GM18951 (cell line): ENCODE measurements around the gene GRPEL1.

ENCODE experiments used
- POLR2A ChIP-seq: IDR thresholded peaks from 4 replicates; pipeline ENCODE4 v1.6.1; 2011; ENCODE audit warnings: mild to moderate bottlenecking; ENCODE audit not compliant: insufficient read length, insufficient read depth; ENCODE audit errors: extremely low read depth
- in situ Hi-C: fragments of 300-500 bp; cut with MboI; formaldehyde crosslinking; loops from one replicate; pipeline ENCODE4 v1.12.0; 2022; ENCODE audit warnings: low sequenced_read_pairs, mixed read lengths, inconsistent platforms; ENCODE audit not compliant: unreplicated experiment

GRPEL1 gene

DNA sequence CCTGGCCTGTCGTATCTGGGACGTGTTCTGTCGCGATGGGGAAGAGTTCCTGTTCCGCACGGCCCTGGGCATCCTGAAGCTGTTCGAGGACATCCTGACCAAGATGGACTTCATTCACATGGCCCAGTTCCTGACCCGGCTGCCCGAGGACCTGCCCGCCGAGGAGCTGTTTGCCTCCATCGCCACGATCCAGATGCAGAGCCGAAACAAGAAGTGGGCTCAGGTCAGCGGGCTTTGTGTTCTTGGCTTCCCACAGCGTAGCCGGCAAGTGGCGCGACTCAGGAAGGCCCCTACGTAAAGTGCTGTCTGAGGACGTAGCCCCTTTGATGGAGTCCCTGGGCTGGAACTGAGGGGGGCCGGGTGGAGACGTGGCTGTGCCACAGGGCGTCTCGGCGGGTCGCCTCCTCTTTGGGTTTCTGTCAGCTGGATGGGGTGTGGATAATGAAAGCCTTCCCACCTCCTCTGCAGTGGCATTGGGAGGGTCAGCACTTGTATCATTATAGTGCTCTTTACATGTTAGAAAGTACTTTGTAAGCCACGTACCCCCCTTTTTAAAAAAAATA, 42.7 kb downstream of the GRPEL1 start:
- TF ChIP-seq POLR2A, result no peak
- in situ Hi-C loops, result no loop called here

GRCh38 chr4:7024336-7024890, 43.5 kb downstream of the GRPEL1 start:
- TF ChIP-seq POLR2A, result no peak
- in situ Hi-C loops, result no loop called here

GRCh38 chr4:7023901-7024300, 44.0 kb downstream of the GRPEL1 start:
- no peak for TF ChIP-seq POLR2A
- in situ Hi-C loops, result no loop called here

DNA sequence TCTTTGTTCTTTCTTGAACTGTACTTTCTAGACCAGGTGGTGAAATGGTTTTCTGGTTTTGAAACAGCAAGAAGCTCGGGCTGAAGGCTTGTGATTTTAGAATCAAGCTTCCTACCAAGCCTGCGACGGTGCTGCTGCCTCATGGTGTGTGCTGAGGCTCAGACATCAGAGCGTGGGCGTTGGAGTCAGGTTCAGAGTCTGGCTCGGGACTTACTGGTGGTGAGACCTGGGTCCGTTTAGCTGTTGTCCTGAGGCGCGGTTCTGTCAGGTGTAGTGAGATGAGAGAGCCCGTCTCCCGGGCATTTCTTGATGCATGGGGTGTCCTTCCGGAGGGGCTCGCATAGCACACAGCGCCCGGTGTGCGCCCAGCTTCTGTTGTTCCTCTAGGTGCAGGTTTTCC, 44.4 kb downstream of the GRPEL1 start:
- TF ChIP-seq POLR2A, result no peak
- in situ Hi-C loops, result no loop called here

DNA sequence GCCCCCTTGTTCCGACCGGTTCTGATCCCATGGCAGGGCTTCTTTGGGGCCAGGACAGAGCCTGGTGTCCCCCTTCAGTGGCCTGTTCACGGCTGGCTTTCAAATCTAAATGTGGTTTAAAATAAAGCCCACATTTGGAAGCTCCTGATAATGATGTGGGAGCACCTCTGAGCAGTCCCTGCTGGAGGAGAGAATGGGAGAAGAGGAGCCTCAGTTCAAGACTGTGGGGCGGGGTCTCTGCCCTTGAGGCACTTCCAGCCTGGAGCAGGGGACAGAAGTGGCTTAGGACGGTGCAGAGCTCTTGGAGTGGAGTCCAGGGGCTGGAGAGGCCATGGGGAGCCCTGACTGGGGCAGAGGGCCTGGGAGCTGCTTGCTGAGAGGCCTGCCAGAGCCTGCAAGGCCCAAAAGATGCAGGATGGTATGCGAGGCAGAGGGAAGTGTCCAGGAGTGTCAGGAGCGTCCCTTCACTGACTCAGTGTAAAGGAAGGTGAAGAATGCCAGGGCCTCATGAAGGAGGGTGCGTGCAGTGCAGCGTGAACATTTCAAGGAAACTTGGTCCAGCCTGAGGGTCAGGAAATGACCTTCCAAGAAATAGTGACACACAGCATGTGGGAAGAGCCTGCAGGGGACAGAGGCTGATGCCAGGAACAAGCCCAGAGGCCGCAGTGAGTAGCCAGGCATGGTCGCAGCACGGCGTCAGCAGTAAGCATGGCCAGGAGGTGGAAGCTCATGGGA, 45.8 kb downstream of the GRPEL1 start:
- in situ Hi-C loops, result no loop called here
- TF ChIP-seq POLR2A, result no peak

- in situ Hi-C loops, result no loop called here
- no peak for TF ChIP-seq POLR2A
These were observed 46.5 kb downstream of the GRPEL1 start for GRCh38 chr4:7021355-7021754.

DNA sequence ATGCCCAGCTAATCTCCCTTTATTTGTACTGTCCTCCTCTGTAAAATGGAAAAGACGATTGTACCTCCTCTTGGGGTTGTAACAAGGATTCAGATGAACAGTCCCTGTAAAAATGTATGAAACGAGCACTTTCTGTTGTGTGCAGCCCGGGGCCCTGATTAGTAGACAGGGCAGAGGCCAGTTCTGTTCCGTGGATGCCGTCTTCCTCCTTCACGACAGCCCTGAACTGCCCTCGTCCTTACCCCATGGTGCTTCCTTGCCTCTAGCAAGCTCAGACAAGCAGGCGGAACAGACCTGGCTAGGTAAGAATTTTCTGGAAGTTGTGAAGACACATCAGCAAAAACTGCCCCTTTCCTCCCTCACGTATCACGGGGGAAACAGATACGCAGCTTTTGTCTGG, 47.0 kb downstream of the GRPEL1 start:
- TF ChIP-seq POLR2A, result no peak

DNA sequence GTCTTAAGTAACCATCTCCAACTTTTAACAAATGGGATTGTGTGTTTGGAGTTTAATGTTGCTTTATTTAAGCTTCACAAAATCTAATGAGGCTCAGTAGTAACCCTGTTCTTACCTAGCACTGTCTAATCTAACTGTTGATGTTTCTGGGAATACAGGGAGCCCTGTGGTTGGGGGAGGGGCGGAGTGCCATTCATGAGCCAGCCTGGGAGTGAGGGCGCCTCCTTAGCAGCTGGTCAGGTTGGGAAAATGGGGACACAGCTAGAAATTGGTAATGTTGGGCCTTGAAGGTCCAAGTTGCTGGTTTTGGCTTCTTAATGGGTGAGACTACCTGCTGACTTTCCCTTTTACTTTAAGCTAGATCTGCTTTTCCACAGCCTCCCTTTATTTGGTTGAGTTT, 47.6 kb downstream of the GRPEL1 start:
- in situ Hi-C loops, result no loop called here
- no peak for TF ChIP-seq POLR2A

More for the DNA sequence above, 47.0 kb downstream of the GRPEL1 start:
- in situ Hi-C loops, result no loop called here

- in situ Hi-C loops, result no loop called here
- no peak for TF ChIP-seq POLR2A
These were observed 48.5 kb downstream of the GRPEL1 start for GRCh38 chr4:7019367-7019766.

- in situ Hi-C loops, result no loop called here
These were observed 49.6 kb downstream of the GRPEL1 start for GRCh38 chr4:7018281-7018680.

GRCh38 chr4:7017446-7018048, 50.3 kb downstream of the GRPEL1 start:
- in situ Hi-C loops, result no loop called here
- no peak for TF ChIP-seq POLR2A

More at GRCh38 chr4:7018281-7018680, 49.6 kb downstream of the GRPEL1 start:
- TF ChIP-seq POLR2A, result no peak

DNA sequence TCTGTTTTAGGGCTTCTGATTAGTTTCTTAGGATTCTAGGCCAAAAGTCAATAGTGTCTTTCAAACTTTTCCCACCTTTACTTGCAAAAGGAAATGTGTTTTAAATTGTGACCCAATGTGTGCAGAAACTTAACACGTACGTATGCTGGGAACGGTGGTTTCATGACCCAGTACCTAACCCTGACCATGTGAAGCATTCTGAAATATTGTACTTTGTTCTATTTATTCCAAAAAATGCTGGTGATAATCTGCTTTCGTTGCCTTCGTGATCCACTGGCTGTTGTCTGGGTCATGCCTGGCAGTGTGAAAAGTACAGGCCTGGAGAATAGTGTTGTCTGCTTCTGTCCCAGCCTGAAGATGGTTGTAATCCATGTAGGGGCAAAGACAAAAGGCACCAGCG, 51.4 kb downstream of the GRPEL1 start:
- in situ Hi-C loops, result no loop called here
- no peak for TF ChIP-seq POLR2A

DNA sequence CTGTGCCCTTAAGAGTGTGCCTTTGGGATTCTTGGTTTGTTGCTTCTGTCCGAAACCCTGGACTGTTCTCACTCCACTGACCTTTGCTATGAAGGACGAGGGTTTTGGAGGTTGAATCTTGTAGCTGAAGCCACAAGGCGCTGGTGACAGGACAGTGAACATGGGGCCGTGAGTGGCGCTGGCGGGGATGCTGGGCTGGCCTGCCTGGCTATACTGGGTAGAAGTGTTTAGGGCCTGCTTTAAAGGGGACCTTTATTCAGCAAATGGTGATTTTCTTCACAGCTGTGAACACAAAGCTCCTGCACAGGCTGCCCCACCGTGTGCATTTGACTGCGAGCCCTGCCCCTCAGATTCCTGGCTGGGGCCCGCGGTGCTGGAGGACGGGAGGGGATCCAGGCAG, 51.8 kb downstream of the GRPEL1 start:
- in situ Hi-C loops, result no loop called here
- TF ChIP-seq POLR2A, result no peak

DNA sequence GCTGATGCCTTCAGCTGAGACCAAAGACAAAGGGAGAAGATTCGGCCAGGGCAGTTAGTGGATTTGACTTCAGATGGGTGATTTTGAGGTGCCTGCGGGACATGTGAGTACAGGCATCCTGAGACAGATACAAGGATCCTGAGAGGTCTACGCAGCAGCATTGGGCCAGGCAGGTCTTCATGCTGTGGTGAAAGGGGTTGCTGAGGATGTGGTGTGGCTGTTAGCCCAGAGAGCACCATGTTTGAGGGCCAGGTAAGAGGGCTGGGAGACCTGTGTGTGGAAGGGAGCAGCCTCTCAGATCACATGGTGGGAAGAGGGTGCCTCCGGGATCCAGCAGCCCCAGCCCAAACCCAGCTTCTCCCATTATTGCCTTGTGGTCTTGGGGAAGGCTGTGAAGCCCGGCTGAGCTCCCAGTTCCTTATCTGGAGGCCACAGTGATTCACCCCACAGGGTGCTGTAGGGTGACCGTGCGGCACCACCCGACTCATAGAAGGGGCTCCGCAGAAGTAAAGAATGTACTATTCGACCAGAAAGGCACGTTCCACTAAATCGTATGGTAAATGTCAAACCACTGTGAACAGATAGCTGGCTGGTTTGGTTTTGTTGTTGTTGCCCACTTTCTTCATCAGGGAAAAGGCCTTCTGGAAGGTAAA, 52.4 kb downstream of the GRPEL1 start:
- in situ Hi-C loops, result no loop called here
- no peak for TF ChIP-seq POLR2A

DNA sequence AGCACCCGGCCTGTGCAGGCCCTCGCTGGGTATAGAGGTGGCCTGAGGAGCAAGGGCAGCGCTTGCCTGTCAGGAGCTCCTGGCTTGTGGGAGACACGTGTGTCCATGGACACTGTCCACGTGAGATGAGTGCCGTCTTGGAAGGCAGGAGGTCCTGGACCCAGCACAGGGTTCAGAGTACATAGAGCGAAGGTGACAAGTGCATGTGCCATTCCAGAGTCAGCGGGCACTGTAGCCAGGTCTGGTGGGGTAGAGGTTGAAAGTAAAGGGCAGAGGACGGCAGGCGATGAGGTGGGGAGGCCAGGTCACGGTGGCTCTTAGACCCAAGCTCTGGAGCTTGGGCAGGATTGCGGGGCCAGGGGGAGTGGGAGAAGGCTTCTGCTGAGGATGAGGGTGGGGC, 53.0 kb downstream of the GRPEL1 start:
- in situ Hi-C loops, result no loop called here
- no peak for TF ChIP-seq POLR2A
